ENCODE measurements around the gene SERPINB11. TPM values are rescaled to one million over a fixed set of nuclear protein-coding genes. Genes with fewer than 3 reads are reported as not detected.
"Not testable (repeated sequence)": the region's sequence is repeated elsewhere in the genome, so short reads cannot be mapped to it uniquely, and the experiment has no call there.

The SERPINB11 gene
- total RNA-seq, 2 donors from 2014 or later, result not detected

DNA sequence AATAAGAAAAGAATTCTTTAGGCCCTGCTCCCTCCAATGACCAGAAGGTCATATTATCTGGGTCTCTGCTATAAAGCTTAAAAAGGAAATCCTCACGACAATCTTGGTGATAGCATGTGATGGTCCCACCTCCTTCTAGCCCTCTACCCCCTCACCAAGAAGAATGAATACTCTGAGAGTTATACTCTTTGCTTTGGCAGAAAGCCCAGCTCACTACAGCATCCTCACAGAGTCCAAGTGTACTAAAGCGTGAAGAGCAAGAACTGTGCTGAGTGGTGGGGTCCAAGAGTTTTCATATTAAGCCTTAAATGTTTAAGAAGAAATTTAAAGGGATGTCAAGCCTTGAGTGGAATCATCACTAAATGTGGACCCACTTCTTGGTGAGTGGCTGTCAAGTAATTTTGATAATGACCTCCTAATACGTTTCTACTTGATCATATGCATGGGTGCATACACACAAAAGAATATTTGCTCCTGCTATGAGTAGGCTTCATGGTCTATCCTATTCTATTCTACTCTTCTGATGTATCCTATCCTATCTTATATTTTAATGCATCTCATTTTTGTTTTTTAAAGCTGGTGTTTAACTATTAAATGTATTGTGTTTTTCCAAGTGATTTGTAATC lies 56.0 kb downstream of the SERPINB11 start:
- Histone ChIP-seq H3K9me3 (peaks cover 0 to 17% of the 10 kb centered on the region in 2 donors), H3K4me3 (no peak overlapping the region), H3K36me3 (no peaks in the 10 kb centered on the region), H3K27ac (no peak overlapping the region), H3K27me3 (no peaks in the 10 kb centered on the region), H3K4me1 (no peaks in the 10 kb centered on the region)
- no peak for DNase-seq (ENCODE audit: low spot score)
- TF ChIP-seq, protein P1, sequence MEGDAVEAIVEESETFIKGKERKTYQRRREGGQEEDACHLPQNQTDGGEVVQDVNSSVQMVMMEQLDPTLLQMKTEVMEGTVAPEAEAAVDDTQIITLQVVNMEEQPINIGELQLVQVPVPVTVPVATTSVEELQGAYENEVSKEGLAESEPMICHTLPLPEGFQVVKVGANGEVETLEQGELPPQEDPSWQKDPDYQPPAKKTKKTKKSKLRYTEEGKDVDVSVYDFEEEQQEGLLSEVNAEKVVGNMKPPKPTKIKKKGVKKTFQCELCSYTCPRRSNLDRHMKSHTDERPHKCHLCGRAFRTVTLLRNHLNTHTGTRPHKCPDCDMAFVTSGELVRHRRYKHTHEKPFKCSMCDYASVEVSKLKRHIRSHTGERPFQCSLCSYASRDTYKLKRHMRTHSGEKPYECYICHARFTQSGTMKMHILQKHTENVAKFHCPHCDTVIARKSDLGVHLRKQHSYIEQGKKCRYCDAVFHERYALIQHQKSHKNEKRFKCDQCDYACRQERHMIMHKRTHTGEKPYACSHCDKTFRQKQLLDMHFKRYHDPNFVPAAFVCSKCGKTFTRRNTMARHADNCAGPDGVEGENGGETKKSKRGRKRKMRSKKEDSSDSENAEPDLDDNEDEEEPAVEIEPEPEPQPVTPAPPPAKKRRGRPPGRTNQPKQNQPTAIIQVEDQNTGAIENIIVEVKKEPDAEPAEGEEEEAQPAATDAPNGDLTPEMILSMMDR (IDR thresholded peaks at IDR 0.05), result no peak

DNA sequence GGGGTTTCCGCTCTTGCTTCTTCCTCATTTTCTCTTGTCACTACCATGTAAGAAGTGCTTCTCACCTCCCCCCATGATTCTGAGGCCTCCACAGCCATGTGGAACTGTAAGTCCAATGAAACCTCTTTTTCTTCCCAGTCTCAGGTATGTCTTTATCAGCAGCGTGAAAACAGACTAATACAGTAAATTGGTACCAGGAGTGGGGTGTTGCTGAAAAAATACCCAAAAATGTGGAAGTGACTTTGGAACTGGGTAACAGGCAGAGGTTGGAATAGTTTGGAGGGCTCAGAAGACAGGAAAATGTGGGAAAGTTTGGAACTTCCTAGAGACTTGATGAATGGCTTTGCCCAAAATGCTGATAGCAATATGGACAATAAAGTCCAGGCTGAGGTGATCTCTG lies 57.0 kb downstream of the SERPINB11 start:
- H3K4me1 ChIP-seq; H3K4me3 ChIP-seq; H3K27ac ChIP-seq; H3K36me3 ChIP-seq; H3K27me3 ChIP-seq; DNase-seq (ENCODE audit: low spot score): not testable (repeated sequence)
- peaks cover 0 to 17% of the 10 kb centered on the region in 2 donors for H3K9me3 ChIP-seq

DNA sequence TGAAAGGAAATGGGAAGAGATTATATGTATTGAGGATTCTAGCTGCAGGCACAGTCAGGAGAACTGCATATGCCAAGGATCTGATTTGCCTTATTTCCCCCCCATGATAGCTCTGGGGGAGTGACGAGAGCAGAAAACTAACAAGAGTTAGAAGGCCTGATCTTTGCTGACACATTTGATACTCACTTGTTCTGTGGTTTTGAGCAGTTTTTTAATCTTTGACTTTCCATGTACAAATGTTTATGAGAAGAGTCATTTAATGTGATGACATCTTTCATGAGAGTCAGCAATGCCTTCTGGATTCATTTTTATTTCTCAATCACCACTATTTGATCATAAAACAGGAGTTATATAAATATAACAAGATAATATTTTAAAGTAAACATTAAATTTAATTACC lies 59.8 kb downstream of the SERPINB11 start:
- Histone ChIP-seq H3K4me1 (no peaks in the 10 kb centered on the region), H3K9me3 (peaks cover 0 to 17% of the 10 kb centered on the region in 2 donors), H3K27me3 (no peaks in the 10 kb centered on the region), H3K4me3 (no peak overlapping the region), H3K27ac (no peak overlapping the region), H3K36me3 (no peaks in the 10 kb centered on the region)
- DNase-seq (ENCODE audit: low spot score), result no peak
- TF ChIP-seq, protein P1 (IDR thresholded peaks at IDR 0.05), result no peak

DNA sequence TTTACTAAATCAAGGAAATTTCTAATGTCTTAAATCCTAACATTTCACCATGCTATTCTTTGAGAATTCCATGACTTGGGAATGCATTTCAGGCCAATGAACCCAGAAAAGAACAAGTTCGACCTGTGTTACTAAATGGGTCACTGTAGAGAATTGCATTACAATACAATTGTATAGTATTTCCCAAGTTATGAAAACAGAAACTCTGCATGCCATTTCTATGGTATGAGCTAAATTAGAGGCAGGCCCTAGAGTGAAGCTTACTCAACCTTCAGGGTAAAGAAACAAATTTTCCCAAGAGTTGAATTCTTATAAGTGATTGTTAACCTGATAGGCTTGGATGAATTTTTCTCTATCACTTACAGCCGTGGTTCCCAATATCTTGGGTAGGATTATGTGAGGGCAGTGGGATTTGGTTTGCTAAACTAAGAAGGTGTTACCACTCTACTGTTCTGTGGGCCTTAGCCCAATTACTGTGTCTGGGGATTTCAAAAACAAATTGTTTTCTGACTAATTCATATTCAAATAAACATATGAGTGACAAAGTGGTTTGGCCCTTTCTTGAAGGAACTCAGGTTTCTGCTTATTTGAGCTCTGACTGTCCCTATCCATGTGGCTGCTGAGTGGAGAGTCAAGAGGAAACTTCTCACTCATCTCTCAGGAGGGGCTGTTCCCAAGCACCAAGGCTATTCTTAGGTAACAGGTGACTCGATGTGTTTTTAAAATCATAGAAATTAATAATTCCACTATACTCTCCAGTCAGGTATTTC lies 61.3 kb downstream of the SERPINB11 start:
- H3K27ac ChIP-seq, result no peak overlapping the region
- H3K9me3 ChIP-seq, result peaks cover 0 to 16% of the 10 kb centered on the region in 2 donors
- no peak overlapping the region for H3K4me3 ChIP-seq
- TF ChIP-seq, protein P1 (IDR thresholded peaks at IDR 0.05), result no peak
- H3K27me3 ChIP-seq, result no peaks in the 10 kb centered on the region
- DNase-seq (ENCODE audit: low spot score), result no peak
- no peaks in the 10 kb centered on the region for H3K36me3 ChIP-seq
- H3K4me1 ChIP-seq, result no peaks in the 10 kb centered on the region

DNA sequence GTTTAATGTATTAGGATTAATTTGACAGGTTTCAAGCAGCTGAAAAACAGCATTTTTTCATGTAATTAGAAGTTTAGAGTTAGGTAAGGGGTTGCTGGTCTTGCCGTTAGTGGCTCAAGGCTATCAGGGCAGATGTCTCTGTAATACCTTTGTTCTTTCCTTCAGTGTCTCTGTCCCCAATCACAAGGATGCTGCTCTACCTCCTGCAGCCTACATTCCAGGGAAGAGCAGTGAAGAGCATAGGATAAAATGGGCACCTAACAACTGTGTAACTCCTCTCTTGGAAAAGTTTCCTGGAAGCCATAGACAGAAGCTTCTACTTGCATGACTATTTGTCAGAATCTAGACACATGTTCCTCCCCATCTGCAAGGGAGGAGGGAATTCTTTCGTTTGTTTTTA lies 63.1 kb downstream of the SERPINB11 start:
- no peaks in the 10 kb centered on the region for H3K27me3 ChIP-seq
- no peak overlapping the region for H3K27ac ChIP-seq
- H3K9me3 ChIP-seq, result no peaks in the 10 kb centered on the region
- no peaks in the 10 kb centered on the region for H3K4me1 ChIP-seq
- H3K4me3 ChIP-seq, result no peak overlapping the region
- TF ChIP-seq, protein P1 (IDR thresholded peaks at IDR 0.05), result no peak
- no peaks in the 10 kb centered on the region for H3K36me3 ChIP-seq
- no peak for DNase-seq (ENCODE audit: low spot score)

Other genes starting within 250 kb of the SERPINB11 start
- gene SERPINB5, start 226.0 kb upstream of the SERPINB11 start, total RNA-seq, result not detected
- gene SERPINB12, start 160.6 kb upstream of the SERPINB11 start, total RNA-seq, result not detected
- not detected for gene SERPINB13, start 115.6 kb upstream of the SERPINB11 start, total RNA-seq
- gene SERPINB4, start 58.7 kb upstream of the SERPINB11 start, total RNA-seq, result not detected
- not detected for gene SERPINB3, start 41.1 kb upstream of the SERPINB11 start, total RNA-seq
- under 1 TPM in 1 of 2 donors, not detected in 1; 0.71 TPM for gene SERPINB7, start 72.5 kb downstream of the SERPINB11 start, total RNA-seq
- gene SERPINB2, start 184.7 kb downstream of the SERPINB11 start, total RNA-seq, result 1 to 10 TPM in 1 of 2 donors, under 1 TPM in 1; 0.94 to 2.3 TPM
- gene SERPINB10, start 205.0 kb downstream of the SERPINB11 start, total RNA-seq, result under 1 TPM in 1 of 2 donors, not detected in 1; 0.47 TPM
- under 1 TPM in 1 of 2 donors, not detected in 1; 0.48 TPM for gene HMSD, start 246.3 kb downstream of the SERPINB11 start, total RNA-seq

Data from right atrium auricular region (tissue), 2 donors.